Upper lobe of left lung (tissue), 6 donors: ENCODE data around the gene MAP3K10. TPM values are rescaled to one million over a fixed set of nuclear protein-coding genes. Genes with fewer than 3 reads are reported as not detected.
A peak's percentile ranks its signal among the peaks of the same experiment; 100 is the strongest.

Source experiments
- ATAC-seq, 2 donors: fragments of 200-7000 bp; cut with Tn5 transposase; one replicate each; pipeline ENCODE4 v1.9.1; 2022; ENCODE audit warnings: mild to moderate bottlenecking in 2 of 2, moderate library complexity in 2 of 2; ENCODE audit not compliant: low FRiP score in 2 of 2
- DNase-seq, 2 donors: peaks; one replicate each; pipeline ENCODE4 v3.0.0-alpha.2; 2019 to 2020
- H3K27ac ChIP-seq, 4 donors: fragments of 200-600 bp; sonication (generic); one replicate each; pipeline ENCODE4 v1.5.1; 2016 to 2019
- H3K27me3 ChIP-seq, 4 donors: fragments of 200-600 bp; sonication (generic); one replicate each; pipeline ENCODE4 v1.5.1; 2017 to 2019
- H3K36me3 ChIP-seq, 4 donors: fragments of 200-600 bp; sonication (generic); one replicate each; pipeline ENCODE4 v1.5.1; 2016 to 2019
- H3K4me1 ChIP-seq, 4 donors: fragments of 200-600 bp; sonication (generic); one replicate each; pipeline ENCODE4 v1.5.1; 2018 to 2019
- H3K4me3 ChIP-seq, 4 donors: fragments of 200-600 bp; sonication (generic); one replicate each; pipeline ENCODE4 v1.5.1; 2017 to 2019; ENCODE audit warnings: mild to moderate bottlenecking in 2 of 4, moderate library complexity in 1 of 4
- H3K9me3 ChIP-seq, 4 donors: fragments of 200-600 bp; sonication (generic); one replicate each; pipeline ENCODE4 v1.5.1; 2018 to 2019
- CTCF ChIP-seq, 6 experiments: fragments of 450-650 bp in 4 of 6; fragments of 200-600 bp in 2 of 6; sonication (generic) in 2 of 6; IDR thresholded peaks; one replicate each; pipeline ENCODE4 v1.5.1; 2016 to 2019; ENCODE audit warnings: antibody characterized with exemption in 6 of 6
- EP300 ChIP-seq, 4 donors: sonication (generic); formaldehyde crosslinking; IDR thresholded peaks; one replicate each; pipeline ENCODE4 v1.5.1; 2017; ENCODE audit warnings: antibody characterized with exemption in 4 of 4, control low read depth in 2 of 4
- POLR2A ChIP-seq, 4 donors: fragments of 450-650 bp; IDR thresholded peaks; one replicate each; pipeline ENCODE4 v1.5.1; 2016 to 2017; ENCODE audit warnings: antibody characterized with exemption in 4 of 4, mild to moderate bottlenecking in 2 of 4
- POLR2AphosphoS5 ChIP-seq, 2 donors: sonication (generic); formaldehyde crosslinking; IDR thresholded peaks; one replicate each; pipeline ENCODE4 v1.5.1; 2017; ENCODE audit warnings: antibody characterized with exemption in 2 of 2
- WGBS, 2 donors: methylation state at CpG; one replicate each; pipeline ENCODE4 v1.1.5; 2017 to 2018; 5-methylcytosine and 5-hydroxymethylcytosine counted together
- total RNA-seq, 6 donors: library from RNA; depleted of rRNA in 4 of 6; stranded (reverse); fragments of >200 nt in 4 of 6; gene quantifications; one replicate each; pipeline versions ENCODE4 v1.1.0 to v1.2.1, GENCODE V29; 2016 to 2021
- donor health status: DM: no; HTN: no; CAD: no; lungs with moderate emphysema.
- donor health status: DM: no; HTN: yes; CAD: no; lungs with severe emphysema.

The MAP3K10 gene
- total RNA-seq, 6 donors from 2014 or later = 9.0 to 56.6 (median 18.4) TPM

- ATAC-seq = no peak
- 81 to 85% methylated on average over 11 of the region's 11 CpGs for WGBS, 2 donors
These were observed 58.6 kb downstream of the MAP3K10 start for GRCh38 chr19:40249781-40250180.

GRCh38 chr19:40251244-40251643 is 60.0 kb downstream of the MAP3K10 start:
- Histone ChIP-seq H3K36me3 (peaks cover 6 to 57% (median 31%) of the 10 kb centered on the region in 4 donors), H3K27ac (no peak overlapping the region), H3K9me3 (no peaks in the 10 kb centered on the region), H3K4me1 (peaks cover 0 to 14% (median 2%) of the 10 kb centered on the region in 4 donors), H3K4me3 (no peak overlapping the region), H3K27me3 (no peaks in the 10 kb centered on the region)
- DNase-seq (no peak), ATAC-seq (no peak)
- TF ChIP-seq CTCF (IDR thresholded peaks at IDR 0.05) (no peak), POLR2AphosphoS5 (IDR thresholded peaks at IDR 0.05) (no peak), EP300 (IDR thresholded peaks at IDR 0.05) (no peak), POLR2A (IDR thresholded peaks at IDR 0.05) (no peak)

More at GRCh38 chr19:40249781-40250180, 58.6 kb downstream of the MAP3K10 start:
- Histone ChIP-seq H3K36me3 (peaks cover 3 to 42% (median 16%) of the 10 kb centered on the region in 4 donors), H3K4me1 (peaks cover 4 to 24% (median 9%) of the 10 kb centered on the region in 4 donors), H3K27ac (no peak overlapping the region), H3K27me3 (no peaks in the 10 kb centered on the region), H3K4me3 (no peak overlapping the region), H3K9me3 (no peaks in the 10 kb centered on the region)
- TF ChIP-seq POLR2AphosphoS5 (IDR thresholded peaks at IDR 0.05) (no peak), EP300 (IDR thresholded peaks at IDR 0.05) (no peak), POLR2A (IDR thresholded peaks at IDR 0.05) (no peak), CTCF (IDR thresholded peaks at IDR 0.05) (no peak)
- peak in 1 of 2 donors; percentile 8 for DNase-seq

GRCh38 chr19:40251991-40252390 is 60.8 kb downstream of the MAP3K10 start:
- TF ChIP-seq POLR2A (IDR thresholded peaks at IDR 0.05) = no peak
- WGBS, 2 donors = 79 to 96% methylated on average over 2 to 4 of the region's 4 CpGs
- H3K27me3 ChIP-seq = no peaks in the 10 kb centered on the region
- H3K27ac ChIP-seq = no peak overlapping the region
- H3K9me3 ChIP-seq = no peaks in the 10 kb centered on the region
- peaks cover 6 to 64% (median 38%) of the 10 kb centered on the region in 4 donors for H3K36me3 ChIP-seq
- ATAC-seq (no peak), DNase-seq (peak in 1 of 2 donors; percentile 19)
- H3K4me1 ChIP-seq = peaks cover 0 to 9% (median 1%) of the 10 kb centered on the region in 4 donors
- no peak overlapping the region for H3K4me3 ChIP-seq

- Histone ChIP-seq H3K27ac (no peak overlapping the region), H3K4me1 (peaks cover 0 to 7% (median 0%) of the 10 kb centered on the region in 4 donors), H3K9me3 (no peaks in the 10 kb centered on the region), H3K27me3 (no peaks in the 10 kb centered on the region), H3K36me3 (peaks cover 6 to 64% (median 40%) of the 10 kb centered on the region in 4 donors), H3K4me3 (no peak overlapping the region)
- no peak for DNase-seq
- no peak for ATAC-seq
- TF ChIP-seq POLR2A (IDR thresholded peaks at IDR 0.05) (no peak), CTCF (IDR thresholded peaks at IDR 0.05) (no peak), EP300 (IDR thresholded peaks at IDR 0.05) (no peak), POLR2AphosphoS5 (IDR thresholded peaks at IDR 0.05) (no peak)
- WGBS, 2 donors = 90 to 94% methylated on average over 7 of the region's 7 CpGs
These were observed 61.2 kb downstream of the MAP3K10 start for GRCh38 chr19:40252395-40252794.

GRCh38 chr19:40253611-40254092 is 62.4 kb downstream of the MAP3K10 start:
- no peak for TF ChIP-seq CTCF (IDR thresholded peaks at IDR 0.05)
- no peak for DNase-seq
- 85 to 92% methylated on average over 8 of the region's 8 CpGs for WGBS, 2 donors
- peaks cover 6 to 64% (median 40%) of the 10 kb centered on the region in 4 donors for H3K36me3 ChIP-seq
- no peaks in the 10 kb centered on the region for H3K27me3 ChIP-seq
- no peak overlapping the region for H3K27ac ChIP-seq
- H3K4me3 ChIP-seq = no peak overlapping the region
- ATAC-seq = no peak
- H3K9me3 ChIP-seq = no peaks in the 10 kb centered on the region
- H3K4me1 ChIP-seq = no peaks in the 10 kb centered on the region
